Activated B cell treated with CpG ODN at 0.5 μM for 24 hours (primary cell): ENCODE results near the gene ANKRD24. TPM values are rescaled to one million over a fixed set of nuclear protein-coding genes. Genes with fewer than 3 reads are reported as not detected.
A peak's percentile ranks its signal among the peaks of the same experiment; 100 is the strongest.

Source experiments
- ATAC-seq: fragments of 200-7000 bp; cut with Tn5 transposase; one replicate; pipeline ENCODE4 v1.10.0; 2021; ENCODE audit warnings: low read depth, mild to moderate bottlenecking, moderate library complexity
- CTCF ChIA-PET: fragments of 350-600 bp; sonication (Branson Sonifier 250); formaldehyde crosslinking; loops from one replicate; lab custom pipeline; 2021; ENCODE audit warnings: antibody characterized with exemption; lab: Charles Lee
- POLR2A ChIA-PET: fragments of 350-600 bp; sonication (Branson Sonifier 250); formaldehyde crosslinking; loops from one replicate; lab custom pipeline; 2021; ENCODE audit warnings: antibody characterized with exemption; lab: Charles Lee
- DNase-seq: peaks from one replicate; pipeline ENCODE4 v3.0.0; 2022
- H3K27ac Mint-ChIP-seq: one replicate; pipeline ENCODE4 v1.8.0; 2020; ENCODE audit warnings: mixed read lengths
- H3K27me3 Mint-ChIP-seq: one replicate; pipeline ENCODE4 v1.8.0; 2021; ENCODE audit warnings: mixed read lengths
- H3K36me3 Mint-ChIP-seq: one replicate; pipeline ENCODE4 v1.8.0; 2021; ENCODE audit warnings: low read depth, mixed read lengths
- H3K4me1 Mint-ChIP-seq: one replicate; pipeline ENCODE4 v1.8.0; 2021; ENCODE audit warnings: mixed read lengths
- H3K4me3 Mint-ChIP-seq: one replicate; pipeline ENCODE4 v1.8.0; 2020; ENCODE audit warnings: mild to moderate bottlenecking, mixed read lengths
- H3K9me3 Mint-ChIP-seq: one replicate; pipeline ENCODE4 v1.8.0; 2020; ENCODE audit warnings: mixed read lengths
- CTCF ChIP-seq: fragments of 200-600 bp; IDR thresholded peaks from one replicate; pipeline ENCODE4 v1.8.0; 2022; ENCODE audit warnings: antibody characterized with exemption, mild to moderate bottlenecking
- intact Hi-C: fragments of 100-400 bp; cut with micrococcal nuclease; formaldehyde crosslinking; loops from one replicate; pipeline ENCODE4 v1.15.1; 2024
- total RNA-seq: library from RNA; stranded (reverse); gene quantifications from 2 replicates; pipeline ENCODE4 v1.2.3, GENCODE V29; 2022

Gene ANKRD24
- total RNA-seq, 1 donor from 2014 or later, result 0.49 TPM

GRCh38 chr19:4194353-4194752 is 11.9 kb downstream of the ANKRD24 start:
- CTCF ChIA-PET, result no interaction called here
- Mint-ChIP-seq H3K27ac (no peak overlapping the region), H3K4me3 (no peak overlapping the region), H3K36me3 (no peaks in the 10 kb centered on the region), H3K27me3 (peaks cover 48% of the 10 kb centered on the region), H3K4me1 (peaks cover 10% of the 10 kb centered on the region), H3K9me3 (no peaks in the 10 kb centered on the region)
- TF ChIP-seq CTCF, result no peak
- intact Hi-C loops, result no loop called here
- no peak for ATAC-seq
- POLR2A ChIA-PET, result no interaction called here
- no peak for DNase-seq

- H3K27ac Mint-ChIP-seq, result no peak overlapping the region
- intact Hi-C loops, result no loop called here
- no peaks in the 10 kb centered on the region for H3K36me3 Mint-ChIP-seq
- ATAC-seq (no peak), DNase-seq (no peak)
- H3K27me3 Mint-ChIP-seq, result peaks cover 49% of the 10 kb centered on the region
- no peak for TF ChIP-seq CTCF
- H3K4me3 Mint-ChIP-seq, result no peak overlapping the region
- POLR2A ChIA-PET, result no interaction called here
- H3K4me1 Mint-ChIP-seq, result peaks cover 10% of the 10 kb centered on the region
- no peaks in the 10 kb centered on the region for H3K9me3 Mint-ChIP-seq
- CTCF ChIA-PET, result no interaction called here
Observed at GRCh38 chr19:4196009-4196408, 13.5 kb downstream of the ANKRD24 start.

DNA sequence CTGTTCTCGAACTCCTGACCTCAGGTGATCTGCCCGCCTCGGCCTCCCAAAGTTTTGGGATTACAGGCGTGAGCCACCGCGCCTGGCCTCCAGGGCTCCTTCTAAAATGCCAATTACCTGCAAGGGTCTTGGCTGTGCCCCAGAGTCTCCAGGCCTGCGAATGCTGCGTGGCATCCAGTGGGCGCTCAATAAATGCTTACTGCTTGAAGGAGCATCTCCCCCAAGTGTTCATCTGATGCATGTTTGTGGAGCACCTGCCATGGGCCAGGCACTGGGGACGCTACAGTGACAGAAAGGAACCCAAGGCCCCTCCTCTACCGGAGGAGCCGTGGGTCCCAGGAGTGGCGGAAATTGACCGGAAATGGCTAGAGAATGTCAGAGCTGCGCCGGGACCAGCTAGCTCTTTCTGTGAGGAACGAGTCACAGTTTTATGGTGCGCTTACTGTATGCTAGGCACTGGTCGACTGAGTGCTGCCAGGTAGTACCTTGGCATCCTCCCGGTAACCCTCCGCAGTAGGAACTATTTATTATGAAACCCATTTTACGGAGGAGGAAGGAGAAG is 14.2 kb downstream of the ANKRD24 start:
- DNase-seq (no peak), ATAC-seq (no peak)
- Mint-ChIP-seq H3K4me1 (peaks cover 10% of the 10 kb centered on the region), H3K27ac (peak overlapping the region; percentile 4), H3K9me3 (no peaks in the 10 kb centered on the region), H3K36me3 (no peaks in the 10 kb centered on the region), H3K4me3 (no peak overlapping the region), H3K27me3 (peaks cover 49% of the 10 kb centered on the region)
- TF ChIP-seq CTCF, result no peak
- intact Hi-C loops, result no loop called here
- ChIA-PET POLR2A (no interaction called here), CTCF (no interaction called here)

DNA sequence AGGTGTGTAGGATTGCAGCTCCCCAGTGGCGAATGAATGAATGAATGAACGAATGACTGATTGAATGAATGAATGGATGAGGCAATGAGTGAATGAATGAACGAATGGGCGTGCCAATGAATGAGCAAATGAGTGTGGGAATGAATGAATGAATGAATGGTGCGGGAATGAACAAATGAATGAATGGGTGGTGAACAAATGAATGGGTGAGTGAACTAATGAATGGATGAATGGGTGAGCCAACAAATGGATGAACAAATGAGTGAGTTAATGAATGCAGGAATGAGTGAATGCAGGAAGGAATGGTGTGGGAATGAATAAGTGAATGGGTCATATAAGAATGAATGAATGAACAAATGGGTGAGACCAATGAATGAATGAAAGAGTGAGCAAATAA is 14.7 kb downstream of the ANKRD24 start:
- Mint-ChIP-seq H3K4me1 (peaks cover 10% of the 10 kb centered on the region), H3K9me3 (no peaks in the 10 kb centered on the region), H3K27ac (peak overlapping the region; percentile 4), H3K27me3 (peaks cover 49% of the 10 kb centered on the region), H3K36me3 (no peaks in the 10 kb centered on the region), H3K4me3 (no peak overlapping the region)
- intact Hi-C loops, result no loop called here
- POLR2A ChIA-PET, result no interaction called here
- no peak for TF ChIP-seq CTCF
- ATAC-seq (no peak), DNase-seq (no peak)
- CTCF ChIA-PET, result no interaction called here

DNA sequence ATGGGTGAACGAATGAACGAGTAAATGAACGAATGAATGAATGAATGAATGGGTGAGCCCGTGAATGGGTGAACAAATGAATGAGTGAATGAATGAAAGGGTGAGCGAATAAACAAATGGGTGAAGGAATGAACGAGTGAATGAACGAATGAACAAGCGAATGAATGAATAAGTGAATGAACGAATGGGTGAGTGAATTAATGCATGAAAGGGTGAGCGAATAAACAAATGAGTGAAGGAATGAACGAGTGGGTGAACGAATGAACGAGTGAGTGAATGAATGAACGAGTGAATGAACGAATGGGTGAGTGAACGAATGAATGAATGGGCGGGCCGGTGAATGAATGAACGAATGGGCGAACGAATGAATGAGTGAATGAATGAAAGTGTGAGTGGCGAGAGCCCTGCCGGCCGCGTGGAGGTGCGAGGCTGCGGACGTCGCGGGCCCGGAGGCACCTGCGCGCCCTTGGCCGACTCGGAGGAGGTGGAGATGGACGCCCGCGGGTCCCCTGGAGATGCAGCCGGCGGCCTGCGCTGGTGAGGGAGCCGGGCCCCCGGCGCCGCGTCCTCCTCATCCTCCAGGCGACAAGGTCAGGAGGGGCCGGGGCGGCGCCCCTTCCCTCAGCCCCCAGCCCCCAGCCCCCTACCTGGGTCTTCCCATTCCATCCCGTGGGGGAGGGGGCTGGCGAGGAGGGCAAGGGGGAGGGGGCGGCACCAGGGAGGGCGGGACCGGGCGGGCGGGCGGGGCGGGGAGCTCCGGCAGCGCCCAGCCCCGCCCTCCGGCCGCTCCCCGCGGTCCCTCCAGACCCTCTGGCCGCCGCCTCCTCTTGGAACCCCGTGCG is 15.4 kb downstream of the ANKRD24 start:
- ChIA-PET CTCF (no interaction called here), POLR2A (no interaction called here)
- peak; percentile 25 for ATAC-seq
- Mint-ChIP-seq H3K36me3 (no peaks in the 10 kb centered on the region), H3K27me3 (peaks cover 49% of the 10 kb centered on the region), H3K9me3 (no peaks in the 10 kb centered on the region), H3K4me3 (no peak overlapping the region), H3K27ac (no peak overlapping the region), H3K4me1 (peaks cover 12% of the 10 kb centered on the region)
- DNase-seq, result no peak
- intact Hi-C loops, result no loop called here
- no peak for TF ChIP-seq CTCF
